Activated CD4-positive, alpha-beta memory T cell treated with anti-CD3 and anti-CD28 coated beads, Interleukin-2, amount 10 ng/mL, durations not matched to agents 7 days and 5 days (primary cell): ENCODE results near the gene RABL3. TPM values are rescaled to one million over a fixed set of nuclear protein-coding genes. Genes with fewer than 3 reads are reported as not detected.
"Not testable (repeated sequence)": the region's sequence is repeated elsewhere in the genome, so short reads cannot be mapped to it uniquely, and the experiment has no call there.

Experiments
- CTCF ChIA-PET: fragments of 350-600 bp; sonication (Branson Sonifier 250); formaldehyde crosslinking; loops from one replicate; lab custom pipeline; 2021; ENCODE audit warnings: antibody characterized with exemption, inconsistent platforms; lab: Charles Lee
- POLR2A ChIA-PET: fragments of 350-600 bp; sonication (Branson Sonifier 250); formaldehyde crosslinking; loops from one replicate; lab custom pipeline; 2021; ENCODE audit warnings: antibody characterized with exemption; lab: Charles Lee
- DNase-seq: peaks from one replicate; pipeline ENCODE4 v3.0.0-alpha.2; 2020
- H3K27ac Mint-ChIP-seq: one replicate; pipeline ENCODE4 v1.8.0; 2021; ENCODE audit warnings: mild to moderate bottlenecking, mixed read lengths
- H3K27me3 Mint-ChIP-seq: one replicate; pipeline ENCODE4 v1.8.0; 2021; ENCODE audit warnings: mixed read lengths
- H3K36me3 Mint-ChIP-seq: one replicate; pipeline ENCODE4 v1.8.0; 2021; ENCODE audit warnings: low read depth, mixed read lengths
- H3K4me1 Mint-ChIP-seq: one replicate; pipeline ENCODE4 v1.8.0; 2021; ENCODE audit warnings: mixed read lengths
- H3K4me3 Mint-ChIP-seq: one replicate; pipeline ENCODE4 v1.8.0; 2021; ENCODE audit warnings: mild to moderate bottlenecking, mixed read lengths
- H3K9me3 Mint-ChIP-seq: one replicate; pipeline ENCODE4 v1.8.0; 2021; ENCODE audit warnings: mixed read lengths
- total RNA-seq, 2 experiments: library from RNA; stranded (reverse); gene quantifications; one replicate each; pipeline ENCODE4 v1.2.3, GENCODE V29; 2021

The RABL3 gene, protein sequence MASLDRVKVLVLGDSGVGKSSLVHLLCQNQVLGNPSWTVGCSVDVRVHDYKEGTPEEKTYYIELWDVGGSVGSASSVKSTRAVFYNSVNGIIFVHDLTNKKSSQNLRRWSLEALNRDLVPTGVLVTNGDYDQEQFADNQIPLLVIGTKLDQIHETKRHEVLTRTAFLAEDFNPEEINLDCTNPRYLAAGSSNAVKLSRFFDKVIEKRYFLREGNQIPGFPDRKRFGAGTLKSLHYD
- 10 to 100 TPM; 22.3 to 24.7 TPM for total RNA-seq

DNA sequence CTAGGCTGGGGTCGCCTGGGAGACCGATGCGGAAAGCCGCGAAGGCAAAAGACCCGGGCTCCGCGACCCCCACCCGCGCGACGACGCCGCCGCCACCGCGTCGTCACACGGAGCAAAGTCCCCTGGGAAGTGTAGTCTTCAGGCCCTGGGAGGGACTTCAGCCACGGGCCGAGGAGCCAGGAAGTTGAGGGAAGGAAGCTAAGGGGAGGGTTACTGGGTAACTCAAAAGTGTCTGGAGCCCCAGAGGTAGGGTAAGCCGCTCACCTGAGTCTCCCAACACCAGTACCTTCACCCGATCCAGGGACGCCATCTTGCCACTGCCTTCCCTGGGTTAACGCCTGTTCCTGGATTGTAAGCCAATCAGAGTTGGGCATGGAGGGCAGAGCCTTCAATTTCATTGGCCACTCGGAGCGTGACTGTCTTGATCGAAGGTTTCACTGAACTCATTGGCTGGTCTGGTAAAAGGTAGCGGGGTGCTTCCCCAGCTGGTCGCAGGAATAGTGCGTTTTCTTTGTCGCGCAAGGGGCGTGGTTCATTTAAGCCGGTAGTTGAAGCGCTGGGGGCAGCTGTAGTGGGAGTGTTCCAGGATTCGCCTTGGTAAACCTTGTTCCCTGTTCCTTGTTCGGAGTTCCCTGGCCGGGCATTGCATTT lies at the start of gene RABL3, which contains the start of gene GTF2E1:
RABL3 (minus strand) TSS at position 319 of the 651 bp plus-strand sequence; CDS start at position 310, 9 bp downstream.
GTF2E1 (plus strand) TSS at position 547 of the 651 bp plus-strand sequence. CDS start 7,809 bp downstream, outside the sequence.
- Mint-ChIP-seq H3K27ac (peak within 1 kb of the TSS; percentile 95), H3K9me3 (no peaks in the 10 kb centered on the region), H3K4me3 (peak within 1 kb of the TSS; percentile 80), H3K36me3 (peaks cover 31% of the 10 kb centered on the region), H3K27me3 (no peaks in the 10 kb centered on the region), H3K4me1 (peaks cover 45% of the 10 kb centered on the region)
- POLR2A ChIA-PET, result interaction anchor here (0.6 to 6.3 kb wide), 18 partner anchors 12 to 913 kb away, joined by 3 to 69 read pairs (median 4); partner anchors contain the start of genes LRRC58 and NDUFB4
- peak; percentile 98 for DNase-seq
- CTCF ChIA-PET, result interaction anchor here (0.7 to 2.3 kb wide), 6 partner anchors 23 to 184 kb away, joined by 3 to 6 read pairs (median 3); partner anchors contain the start of gene NDUFB4

DNA sequence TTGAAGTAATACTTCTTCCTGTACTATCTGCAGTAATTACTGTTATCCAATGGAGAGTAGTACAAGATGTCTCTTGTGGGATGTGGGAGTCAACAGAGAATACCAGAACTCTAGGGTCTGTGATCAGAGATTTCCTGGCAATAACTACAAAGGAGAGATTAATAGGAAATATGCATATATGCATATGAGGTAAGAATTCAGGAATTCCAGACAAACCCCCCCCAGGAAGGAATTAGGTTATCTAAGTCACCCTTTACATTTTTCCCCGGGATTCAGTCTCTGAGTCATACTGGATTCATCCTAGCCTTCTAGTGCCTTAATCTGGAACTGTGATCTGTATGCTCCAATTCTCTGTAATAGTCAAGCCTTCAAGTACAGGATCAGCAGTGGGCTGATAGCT lies 49.6 kb upstream of the RABL3 start:
- Mint-ChIP-seq H3K4me3 (no peak overlapping the region), H3K27me3 (no peaks in the 10 kb centered on the region), H3K9me3 (no peaks in the 10 kb centered on the region), H3K36me3 (no peaks in the 10 kb centered on the region), H3K4me1 (no peaks in the 10 kb centered on the region), H3K27ac (no peak overlapping the region)
- ChIA-PET POLR2A (no interaction called here), CTCF (interaction anchor here (2.4 kb wide), 1 partner anchor 233 kb away, joined by 12 read pairs; no protein-coding TSS in a partner anchor)
- no peak for DNase-seq

DNA sequence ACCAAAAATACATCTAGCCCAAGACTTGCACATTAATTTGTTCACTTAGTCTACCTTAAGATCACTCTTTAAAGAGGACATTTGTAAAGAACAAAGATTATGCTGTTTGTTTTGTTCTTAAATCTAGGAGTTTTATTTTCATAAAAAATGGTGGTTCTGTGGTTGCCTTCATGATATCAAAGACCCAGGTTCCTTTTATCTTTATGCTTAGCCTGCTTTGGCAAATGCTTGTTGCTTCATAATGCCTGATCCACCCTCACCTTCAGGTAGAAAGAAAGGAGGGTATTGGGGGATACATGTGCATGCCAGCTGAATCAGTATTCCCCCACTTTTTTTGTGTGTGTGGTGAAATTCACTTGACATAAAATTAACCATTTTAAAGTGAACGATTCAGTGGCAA lies 48.7 kb upstream of the RABL3 start:
- Mint-ChIP-seq H3K27ac (no peak overlapping the region), H3K4me1 (no peaks in the 10 kb centered on the region), H3K9me3 (no peaks in the 10 kb centered on the region), H3K4me3 (no peak overlapping the region), H3K36me3 (peaks cover 3% of the 10 kb centered on the region), H3K27me3 (no peaks in the 10 kb centered on the region)
- CTCF ChIA-PET, result interaction anchor here (1.8 kb wide), 1 partner anchor 232 kb away, joined by 4 read pairs; no protein-coding TSS in a partner anchor
- POLR2A ChIA-PET, result no interaction called here
- DNase-seq, result no peak

DNA sequence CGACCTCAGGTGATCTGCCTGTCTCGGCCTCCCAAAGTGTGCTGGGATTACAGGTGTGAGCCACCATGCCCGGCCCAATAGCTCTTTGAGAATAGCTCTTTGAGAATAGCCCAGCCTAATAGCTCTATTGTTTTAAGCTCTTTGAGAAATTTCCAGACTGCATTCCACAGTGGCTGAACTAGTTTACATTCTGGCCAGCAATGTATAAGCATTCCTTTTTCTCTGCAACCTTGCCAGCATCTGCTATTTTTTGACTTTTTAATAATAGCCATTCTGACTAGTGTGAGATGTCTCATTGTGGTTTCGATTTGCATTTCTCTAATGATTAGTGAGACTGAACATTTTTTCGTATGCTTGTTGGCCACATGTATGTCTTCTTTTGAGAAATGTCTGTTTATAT lies 43.5 kb upstream of the RABL3 start:
- H3K27ac Mint-ChIP-seq, H3K4me3 Mint-ChIP-seq, POLR2A ChIA-PET, H3K27me3 Mint-ChIP-seq, DNase-seq, H3K9me3 Mint-ChIP-seq, H3K4me1 Mint-ChIP-seq: not testable (repeated sequence)
- peaks cover 16% of the 10 kb centered on the region for H3K36me3 Mint-ChIP-seq
- CTCF ChIA-PET, result interaction anchor here (0.6 to 1.3 kb wide), 3 partner anchors 9 to 227 kb away, joined by 3 to 6 read pairs (median 3); no protein-coding TSS in a partner anchor

DNA sequence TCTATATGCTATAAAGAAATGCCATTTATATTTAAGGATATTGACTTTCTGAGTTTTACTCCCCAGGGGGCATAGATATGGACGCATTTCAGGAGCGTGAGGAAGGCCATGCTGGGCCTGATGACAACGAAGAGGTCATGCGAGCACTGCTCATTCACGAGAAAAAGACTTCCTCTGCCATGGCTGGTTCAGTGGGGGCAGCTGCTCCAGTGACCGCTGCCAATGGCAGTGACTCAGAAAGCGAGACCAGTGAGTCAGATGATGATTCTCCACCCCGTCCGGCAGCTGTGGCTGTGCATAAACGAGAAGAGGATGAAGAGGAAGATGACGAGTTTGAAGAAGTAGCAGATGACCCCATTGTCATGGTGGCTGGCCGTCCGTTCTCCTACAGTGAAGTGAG lies 38.7 kb upstream of the RABL3 start:
- CTCF ChIA-PET, result interaction anchor here (1.8 to 2.4 kb wide), 2 partner anchors 14 to 219 kb away, joined by 4 to 10 read pairs; no protein-coding TSS in a partner anchor
- Mint-ChIP-seq H3K9me3 (no peaks in the 10 kb centered on the region), H3K4me3 (no peak overlapping the region), H3K36me3 (peaks cover 33% of the 10 kb centered on the region), H3K27ac (no peak overlapping the region), H3K4me1 (peaks cover 10% of the 10 kb centered on the region), H3K27me3 (no peaks in the 10 kb centered on the region)
- POLR2A ChIA-PET, result no interaction called here
- no peak for DNase-seq

DNA sequence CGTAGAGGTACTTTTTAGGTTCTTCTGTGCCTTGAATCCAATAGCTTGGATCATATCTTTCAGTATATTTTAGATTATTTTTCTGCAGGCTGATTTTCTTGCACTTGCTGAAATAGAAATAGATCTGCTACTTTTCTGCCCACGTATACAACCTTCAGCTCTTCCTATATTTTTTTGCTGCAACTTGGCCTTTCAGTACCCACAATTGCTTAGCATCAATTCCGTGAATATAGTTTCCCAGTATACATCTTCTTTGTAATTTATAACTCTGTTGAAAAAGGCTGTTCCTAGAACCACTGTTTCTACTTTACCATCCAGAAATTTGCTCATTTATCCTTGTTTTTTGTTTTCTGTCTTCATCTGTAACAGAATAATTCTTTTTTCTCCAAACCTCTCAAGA lies 36.5 kb upstream of the RABL3 start:
- H3K36me3 Mint-ChIP-seq, result peaks cover 33% of the 10 kb centered on the region
- POLR2A ChIA-PET, result no interaction called here
- CTCF ChIA-PET, result no interaction called here
- no peak overlapping the region for H3K27ac Mint-ChIP-seq
- H3K4me3 Mint-ChIP-seq, result no peak overlapping the region
- H3K27me3 Mint-ChIP-seq, result no peaks in the 10 kb centered on the region
- H3K9me3 Mint-ChIP-seq, result no peaks in the 10 kb centered on the region
- DNase-seq, result no peak
- H3K4me1 Mint-ChIP-seq, result peaks cover 10% of the 10 kb centered on the region

DNA sequence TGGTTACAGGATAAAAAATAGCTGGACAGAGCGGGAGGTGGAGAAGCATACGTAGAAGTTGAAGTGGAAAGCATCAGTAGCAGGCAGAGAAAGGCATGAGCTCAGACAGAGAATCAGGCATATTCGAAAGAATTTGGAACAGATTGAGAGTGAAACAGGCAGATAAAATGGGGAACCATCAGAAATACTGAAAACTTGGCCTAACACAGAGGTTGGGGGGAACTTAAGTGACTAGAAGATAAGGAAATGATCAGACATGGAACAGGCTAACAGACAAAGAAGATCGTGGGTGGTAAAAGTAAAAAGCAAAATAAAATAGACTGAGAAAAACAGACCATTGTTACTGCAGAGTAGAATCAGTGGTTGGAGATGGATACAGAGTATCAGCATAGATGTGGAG lies 33.1 kb upstream of the RABL3 start:
- POLR2A ChIA-PET, result no interaction called here
- Mint-ChIP-seq H3K4me3 (no peak overlapping the region), H3K27me3 (no peaks in the 10 kb centered on the region), H3K27ac (no peak overlapping the region), H3K9me3 (no peaks in the 10 kb centered on the region), H3K36me3 (peaks cover 26% of the 10 kb centered on the region), H3K4me1 (peaks cover 14% of the 10 kb centered on the region)
- CTCF ChIA-PET, result interaction anchor here (0.5 kb wide), 1 partner anchor 186 kb away, joined by 3 read pairs; no protein-coding TSS in a partner anchor
- DNase-seq, result no peak

DNA sequence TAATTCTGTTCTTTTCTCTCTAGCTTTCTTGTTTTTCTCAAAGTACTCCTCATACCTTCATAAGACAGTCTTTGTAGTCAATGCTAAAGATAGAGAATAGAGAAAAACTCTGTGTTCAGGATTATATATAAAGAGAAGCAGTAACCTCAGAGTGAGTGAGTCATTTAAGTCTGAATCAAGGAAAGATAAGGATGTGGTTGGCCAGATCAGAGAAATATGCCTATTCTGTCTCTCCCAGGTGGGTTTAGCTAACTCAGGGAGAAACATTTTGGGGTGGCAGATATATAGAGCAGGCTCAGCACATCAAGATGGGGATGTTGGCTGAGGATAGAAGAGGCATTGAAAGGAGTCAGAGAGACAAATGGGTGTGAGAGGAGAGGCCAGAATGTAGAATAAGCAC lies 31.6 kb upstream of the RABL3 start:
- CTCF ChIA-PET, result interaction anchor here (1.0 to 2.1 kb wide), 3 partner anchors 20 to 215 kb away, joined by 3 to 5 read pairs (median 3); no protein-coding TSS in a partner anchor
- Mint-ChIP-seq H3K9me3 (no peaks in the 10 kb centered on the region), H3K4me1 (peaks cover 10% of the 10 kb centered on the region)

DNA sequence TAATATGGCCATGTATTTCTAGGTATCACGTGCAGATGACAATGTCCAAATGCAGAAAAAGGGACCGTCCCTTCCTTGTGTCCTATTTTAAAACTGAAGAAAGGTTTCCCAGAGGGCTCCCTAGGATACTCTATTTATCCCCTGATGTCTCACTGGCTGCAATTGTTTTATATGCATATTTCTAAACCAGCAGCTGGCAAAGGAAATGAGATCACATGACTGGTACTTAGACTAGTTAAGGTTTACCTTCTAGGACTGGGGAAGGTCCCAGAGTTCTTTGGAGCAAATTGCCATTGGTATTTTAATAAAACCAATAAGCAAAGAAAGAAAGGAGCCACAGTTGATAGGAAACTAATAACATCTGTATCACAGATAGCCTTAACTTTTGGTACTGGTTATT lies 29.8 kb upstream of the RABL3 start:
- peaks cover 12% of the 10 kb centered on the region for H3K36me3 Mint-ChIP-seq
- no peak overlapping the region for H3K27ac Mint-ChIP-seq
- no peaks in the 10 kb centered on the region for H3K27me3 Mint-ChIP-seq
- no peak for DNase-seq
- H3K9me3 Mint-ChIP-seq, result no peaks in the 10 kb centered on the region
- no peak overlapping the region for H3K4me3 Mint-ChIP-seq
- POLR2A ChIA-PET, result interaction anchor here (3.5 kb wide), 1 partner anchor 31 kb away, joined by 18 read pairs; the partner anchor contains the start of genes GTF2E1 and RABL3
- CTCF ChIA-PET, result interaction anchor here (2.1 to 2.7 kb wide), 2 partner anchors 23 to 213 kb away, joined by 5 to 12 read pairs; no protein-coding TSS in a partner anchor
- peaks cover 8% of the 10 kb centered on the region for H3K4me1 Mint-ChIP-seq

More for the DNA sequence above, 31.6 kb upstream of the RABL3 start:
- POLR2A ChIA-PET, result interaction anchor here (1.3 to 3.5 kb wide), 2 partner anchors 32 to 177 kb away, joined by 4 to 18 read pairs; partner anchors contain the start of genes GTF2E1, NDUFB4 and RABL3
- peaks cover 18% of the 10 kb centered on the region for H3K36me3 Mint-ChIP-seq
- no peak for DNase-seq
- H3K27ac Mint-ChIP-seq, result no peak overlapping the region
- H3K27me3 Mint-ChIP-seq, result no peaks in the 10 kb centered on the region
- H3K4me3 Mint-ChIP-seq, result no peak overlapping the region

DNA sequence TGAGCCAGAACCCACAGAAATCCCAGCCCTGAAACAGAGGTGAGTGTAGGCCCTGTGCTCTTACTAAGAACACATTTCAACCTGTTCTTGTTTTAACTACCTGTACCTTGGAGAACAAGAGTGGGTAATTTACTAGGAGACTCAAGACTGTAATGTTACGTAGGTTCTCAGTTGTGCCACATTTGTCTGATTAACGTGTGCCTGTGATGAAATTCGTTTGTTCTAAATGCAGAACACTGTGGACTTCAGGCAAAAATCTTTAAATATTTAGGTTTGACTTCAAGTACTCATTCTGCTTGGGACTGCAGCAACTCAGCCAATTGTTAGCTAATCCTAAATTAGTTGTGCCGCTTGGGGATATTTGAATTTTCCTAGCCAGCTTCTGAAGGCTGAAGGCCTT lies 28.6 kb upstream of the RABL3 start:
- ChIA-PET CTCF (interaction anchor here (0.8 to 2.7 kb wide), 2 partner anchors 24 to 29 kb away, joined by 3 to 12 read pairs; partner anchors contain the start of genes GTF2E1 and RABL3), POLR2A (interaction anchor here (3.5 kb wide), 1 partner anchor 29 kb away, joined by 18 read pairs; the partner anchor contains the start of genes GTF2E1 and RABL3)
- H3K4me3 Mint-ChIP-seq, result no peak overlapping the region
- no peak for DNase-seq
- no peaks in the 10 kb centered on the region for H3K27me3 Mint-ChIP-seq
- H3K36me3 Mint-ChIP-seq, result peaks cover 10% of the 10 kb centered on the region
- H3K4me1 Mint-ChIP-seq, result peaks cover 13% of the 10 kb centered on the region
- no peak overlapping the region for H3K27ac Mint-ChIP-seq
- no peaks in the 10 kb centered on the region for H3K9me3 Mint-ChIP-seq

DNA sequence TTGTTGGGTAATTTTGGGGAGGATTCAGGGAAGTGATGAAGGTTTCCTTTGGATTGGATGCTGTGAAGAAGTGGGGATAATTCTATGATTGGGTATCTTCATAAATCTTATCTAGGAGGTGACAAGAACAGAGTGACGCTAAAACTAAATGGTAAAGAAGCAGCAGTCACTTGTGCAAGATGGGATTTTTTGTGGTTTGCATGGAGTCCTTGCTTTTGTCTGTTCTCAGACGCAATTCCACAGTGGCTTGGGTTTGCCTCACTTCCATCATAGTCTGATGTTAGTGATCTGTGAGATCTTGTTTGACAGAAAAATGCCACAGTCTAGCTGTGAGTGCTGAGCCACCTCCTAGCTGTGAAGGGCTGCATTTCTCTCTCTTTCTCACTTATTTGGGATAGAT lies 27.1 kb upstream of the RABL3 start:
- H3K9me3 Mint-ChIP-seq, result no peaks in the 10 kb centered on the region
- no peaks in the 10 kb centered on the region for H3K27me3 Mint-ChIP-seq
- peaks cover 17% of the 10 kb centered on the region for H3K4me1 Mint-ChIP-seq
- peaks cover 10% of the 10 kb centered on the region for H3K36me3 Mint-ChIP-seq
- ChIA-PET POLR2A (no interaction called here), CTCF (interaction anchor here (1.0 to 1.6 kb wide), 2 partner anchors 24 to 25 kb away, joined by 3 to 4 read pairs; no protein-coding TSS in a partner anchor)
- H3K27ac Mint-ChIP-seq, result no peak overlapping the region
- H3K4me3 Mint-ChIP-seq, result no peak overlapping the region
- DNase-seq, result no peak

DNA sequence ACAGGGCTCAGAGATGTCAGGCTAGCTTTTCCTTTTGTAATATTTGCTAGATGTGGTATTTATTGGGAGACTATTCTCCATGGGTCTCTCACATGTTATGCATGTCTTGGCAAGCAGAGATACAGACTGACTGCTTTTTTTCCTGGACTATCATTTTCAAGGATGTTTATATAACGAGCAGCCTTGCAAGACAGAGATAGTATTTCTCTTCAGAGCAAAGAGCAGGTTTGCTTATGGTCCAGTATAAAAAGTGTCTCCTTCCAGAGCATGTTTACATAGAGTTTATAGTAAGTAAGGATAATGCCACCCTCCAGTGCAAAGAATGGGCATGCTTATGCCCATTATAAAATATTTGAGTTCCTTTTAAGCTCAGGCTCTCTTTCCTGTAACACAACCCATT lies 24.8 kb upstream of the RABL3 start:
- ChIA-PET CTCF (interaction anchor here (2.1 kb wide), 1 partner anchor 209 kb away, joined by 5 read pairs; no protein-coding TSS in a partner anchor), POLR2A (no interaction called here)
- Mint-ChIP-seq H3K9me3 (no peaks in the 10 kb centered on the region), H3K4me3 (no peak overlapping the region), H3K27me3 (no peaks in the 10 kb centered on the region), H3K27ac (no peak overlapping the region), H3K4me1 (peaks cover 22% of the 10 kb centered on the region), H3K36me3 (peaks cover 13% of the 10 kb centered on the region)
- no peak for DNase-seq
